C1 segment of cervical spinal cord (tissue), 14 donors: Measurements from ENCODE around the gene PRDM15.

Experiments
- DNase-seq, 14 donors: peaks; one replicate each; lab custom pipeline; 2025; lab: John Stamatoyannopoulos, UW

The PRDM15 gene

GRCh38 chr21:41879190-41879998 lies at the start of gene PRDM15:
Gene PRDM15, minus strand, starts transcription at chr21:41879344. Its CDS starts 18,981 bp downstream, at chr21:41860363.
- peak; percentile 14 to 87 (median 75) for DNase-seq

- DNase-seq = no peak
Observed at GRCh38 chr21:41928621-41929220, 49.6 kb upstream of the PRDM15 start.

GRCh38 chr21:41927727-41928409 lies 48.7 kb upstream of the PRDM15 start:
- DNase-seq = no peak

DNA sequence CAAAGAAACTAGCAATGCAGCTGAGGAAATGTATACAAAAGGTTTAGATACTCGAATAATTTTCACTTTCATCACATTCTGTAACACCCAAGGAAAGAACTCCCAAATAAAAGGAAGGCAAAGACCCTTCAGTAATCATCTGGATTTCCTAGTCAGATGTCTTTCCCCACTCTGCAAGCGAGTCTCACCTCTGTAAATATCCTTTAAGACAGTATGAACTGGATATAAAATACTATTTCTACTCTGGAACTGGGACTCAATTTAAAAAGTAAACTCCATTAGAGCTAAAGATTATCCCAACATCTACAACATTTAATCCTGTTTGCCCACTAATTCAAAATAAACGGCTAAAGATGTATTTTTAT lies 47.6 kb upstream of the PRDM15 start:
- DNase-seq = no peak

DNA sequence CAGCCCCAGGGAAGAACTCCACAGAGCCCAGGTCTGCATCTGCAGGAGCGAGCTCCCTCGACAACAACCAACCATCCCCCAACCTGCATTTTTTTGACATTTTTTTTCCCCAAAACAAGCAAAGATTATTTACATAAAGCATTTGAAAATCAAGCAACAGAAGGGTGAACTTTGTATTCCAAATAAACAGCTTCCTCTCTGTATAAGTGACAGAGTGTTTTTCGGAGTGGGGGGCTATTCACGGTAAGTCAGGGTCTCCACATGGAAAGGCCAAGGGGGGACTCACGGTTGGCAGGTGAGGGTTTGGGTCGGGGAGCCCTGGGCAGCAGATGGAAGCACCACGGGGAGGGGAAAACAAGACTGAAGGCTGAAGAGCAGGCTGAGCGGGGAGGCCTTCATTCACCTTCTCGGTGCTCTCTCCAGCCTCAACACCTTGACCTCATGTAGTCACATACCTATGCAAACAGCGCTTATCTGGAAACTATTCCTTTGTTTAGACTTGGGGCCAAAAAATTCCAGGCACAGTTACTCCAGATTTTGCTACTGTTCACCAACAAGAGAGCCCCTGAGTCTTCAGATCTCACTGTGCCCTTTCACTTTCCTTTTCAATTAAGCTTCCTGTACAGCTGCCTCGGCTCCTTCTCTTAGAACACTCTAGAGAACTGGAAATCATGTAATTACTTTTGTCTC lies 47.1 kb upstream of the PRDM15 start:
- DNase-seq = no peak

- no peak for DNase-seq
Observed at GRCh38 chr21:41925767-41926116, 46.6 kb upstream of the PRDM15 start.

DNA sequence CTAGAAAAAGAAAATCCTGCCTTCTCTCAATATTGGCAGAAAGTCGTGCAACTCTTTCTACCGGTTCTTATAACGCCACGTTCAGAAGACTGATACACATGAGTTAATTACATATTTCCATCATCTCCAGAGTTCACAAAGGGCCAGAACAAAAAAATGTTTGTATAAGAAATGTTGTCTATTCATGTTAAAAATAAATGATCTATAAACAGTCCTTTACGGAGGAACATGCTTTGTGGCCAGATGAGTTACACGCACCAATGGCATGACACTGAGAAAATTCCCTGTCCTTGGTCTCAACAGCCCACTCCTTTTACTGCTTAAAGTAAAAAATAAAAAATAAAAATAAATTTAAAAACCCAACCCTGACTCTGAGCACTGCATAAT lies 45.2 kb upstream of the PRDM15 start:
- no peak for DNase-seq

DNA sequence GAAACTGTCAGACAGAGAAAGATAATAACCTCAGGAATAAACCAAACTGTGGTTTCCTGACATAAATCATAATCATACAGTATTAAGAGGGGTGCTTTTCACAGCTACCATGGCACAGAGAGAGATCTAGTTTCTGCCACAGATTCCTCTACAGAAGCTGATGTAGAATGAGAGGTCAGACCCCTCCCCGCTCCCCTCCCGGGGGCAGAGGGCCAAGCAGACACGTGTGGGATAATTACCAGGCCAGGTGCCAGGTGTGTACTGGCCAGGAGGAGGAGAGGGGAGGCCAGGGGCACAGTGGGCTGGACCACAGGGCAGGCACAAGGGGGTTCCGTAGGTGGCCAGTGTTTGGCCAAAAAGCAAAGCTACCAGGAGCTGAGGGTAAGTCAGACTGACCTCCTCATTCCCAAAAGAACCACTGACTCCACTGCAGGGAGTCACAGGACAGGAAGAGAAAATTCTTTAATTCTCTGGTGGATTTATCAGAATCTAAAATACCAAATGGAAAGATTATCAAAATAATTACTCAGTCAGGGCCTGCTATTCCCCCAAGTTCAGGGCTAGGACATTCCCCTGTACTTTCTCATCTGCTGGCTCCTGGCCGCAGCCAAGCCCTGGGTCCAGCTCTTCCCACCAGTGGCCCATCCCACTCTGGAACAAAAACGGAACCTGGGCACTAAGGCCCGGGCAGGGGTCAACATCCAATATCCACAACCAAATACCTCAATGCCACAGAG lies 44.7 kb upstream of the PRDM15 start:
- DNase-seq = no peak

DNA sequence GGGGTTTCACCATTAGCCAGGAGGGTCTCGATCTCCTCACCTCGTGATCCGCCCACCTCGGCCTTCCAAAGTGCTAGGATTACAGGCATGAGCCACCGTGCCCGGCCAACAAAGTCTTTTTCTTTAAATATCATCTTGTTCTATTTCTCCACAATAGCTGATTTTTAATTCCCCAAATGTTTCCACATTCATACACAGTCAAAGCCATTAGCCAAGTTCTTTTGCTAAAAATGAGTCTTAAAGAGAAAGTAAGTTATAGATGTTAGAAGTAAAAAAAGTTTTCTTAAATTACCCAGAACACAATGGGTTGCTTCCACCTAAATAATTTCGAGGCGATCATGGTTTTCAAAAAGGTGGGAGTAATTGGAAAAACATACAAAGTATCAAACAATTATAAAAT lies 44.0 kb upstream of the PRDM15 start:
- DNase-seq = no peak

DNA sequence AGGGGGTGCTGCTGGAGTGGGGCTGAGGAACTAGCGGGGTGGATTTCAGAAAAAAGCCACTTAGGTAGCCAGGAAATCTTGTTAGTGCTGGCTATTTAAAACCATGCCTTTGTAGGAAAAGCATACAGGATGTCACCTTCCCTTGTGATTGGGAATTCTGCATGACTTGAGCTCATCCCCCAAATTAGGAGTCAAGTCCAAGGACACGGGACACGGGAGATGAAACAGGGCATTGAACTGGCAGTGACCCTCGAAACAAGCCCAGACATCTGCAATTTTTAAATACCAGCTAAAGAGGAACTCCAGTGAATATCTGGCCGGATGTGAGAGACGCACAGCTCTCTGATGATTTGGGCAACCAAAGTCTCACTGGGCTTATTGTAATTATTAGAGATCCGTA lies 41.9 kb upstream of the PRDM15 start:
- DNase-seq = no peak

GRCh38 chr21:41920476-41920875 lies 41.3 kb upstream of the PRDM15 start:
- DNase-seq = no peak

- DNase-seq = no peak
Observed at GRCh38 chr21:41919666-41920398, 40.7 kb upstream of the PRDM15 start.

- no peak for DNase-seq
Observed at GRCh38 chr21:41918561-41919358, 39.6 kb upstream of the PRDM15 start.

DNA sequence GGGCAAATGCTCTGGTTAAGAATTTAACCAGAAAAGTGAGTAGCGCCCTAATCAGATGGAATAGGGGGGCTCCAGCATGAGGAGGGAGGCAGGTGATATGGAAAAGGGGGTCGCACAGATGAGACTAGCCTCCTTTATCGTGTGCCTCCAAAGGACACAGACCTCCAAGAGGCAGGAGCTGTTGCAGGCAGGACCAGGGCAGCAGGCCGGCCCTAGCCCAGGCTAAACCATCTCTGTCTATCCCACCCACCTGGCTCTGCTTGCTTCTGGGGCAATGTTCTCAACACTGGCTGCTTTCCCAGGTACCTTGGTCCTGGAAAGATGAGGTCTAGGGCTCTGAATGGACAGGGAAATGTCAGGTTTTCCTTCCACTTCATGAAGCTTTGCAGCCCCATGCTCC lies 38.4 kb upstream of the PRDM15 start:
- DNase-seq = no peak

GRCh38 chr21:41916888-41917433 lies 37.8 kb upstream of the PRDM15 start:
- no peak for DNase-seq

DNA sequence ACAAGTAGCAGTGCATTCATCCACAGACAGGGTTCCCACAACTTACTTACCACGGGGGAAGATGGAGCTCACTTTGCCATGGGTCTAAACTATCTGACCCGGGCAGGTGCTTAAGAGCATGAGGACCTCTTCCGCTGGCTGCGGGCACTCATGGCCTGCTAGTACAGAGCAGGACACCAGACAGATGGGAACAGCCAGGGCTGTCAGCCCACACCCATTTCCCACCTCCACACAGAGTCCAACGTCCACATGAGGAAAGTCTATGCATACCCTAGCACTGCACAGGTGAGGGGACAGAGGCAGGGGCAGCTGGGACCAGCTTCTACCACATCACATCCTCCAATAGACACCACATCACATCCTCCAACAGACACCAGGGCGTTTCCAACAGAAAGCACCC lies 35.8 kb upstream of the PRDM15 start:
- no peak for DNase-seq

DNA sequence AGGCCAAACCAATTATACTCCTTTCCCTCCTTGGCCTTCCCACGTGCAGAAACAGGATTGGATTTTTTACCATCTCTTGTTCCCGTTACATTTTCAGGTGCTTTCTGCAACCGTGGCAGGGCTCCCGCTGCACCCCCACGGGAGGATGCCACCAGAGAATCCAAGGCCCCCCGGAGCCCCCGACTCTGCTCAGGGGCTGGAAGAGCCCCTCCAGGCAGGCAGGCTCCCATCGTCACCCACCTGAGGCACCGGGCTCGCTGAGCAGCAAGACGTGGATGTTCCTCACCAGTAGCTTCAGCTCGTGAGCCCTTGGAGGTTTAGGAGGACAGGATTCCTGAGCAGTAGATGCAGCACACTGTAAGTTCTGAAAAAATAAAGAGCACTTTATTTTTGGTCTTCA lies 35.2 kb upstream of the PRDM15 start:
- no peak for DNase-seq

- DNase-seq = no peak
Observed at GRCh38 chr21:41913230-41913629, 34.1 kb upstream of the PRDM15 start.

- DNase-seq = no peak
Observed at GRCh38 chr21:41908829-41909228, 29.7 kb upstream of the PRDM15 start.
